ENCODE data around the gene PTCD3.

Gene PTCD3

DNA sequence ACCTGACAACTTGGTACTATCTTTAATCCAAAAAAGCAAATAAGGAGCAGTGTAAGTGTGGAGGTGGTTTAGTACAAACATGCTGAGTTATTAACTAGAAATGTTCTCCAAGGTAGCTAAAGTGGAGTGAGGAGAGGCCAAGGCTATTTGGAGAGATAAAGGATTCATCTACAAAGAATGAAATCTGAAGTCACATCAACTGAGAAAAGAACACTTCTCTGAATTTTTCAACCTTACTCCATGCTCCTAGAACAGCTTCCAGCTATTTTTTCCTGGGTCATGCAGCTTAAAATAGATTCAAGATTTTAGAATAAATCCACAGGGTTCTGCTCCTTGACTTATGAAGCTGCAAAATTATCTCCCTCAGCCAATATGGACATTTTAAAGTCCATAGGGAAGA lies 70.6 kb downstream of the PTCD3 start:
- H3K27ac Mint-ChIP-seq: peak overlapping the region in 1 of 2 donors; percentile 44
- no peaks in the 10 kb centered on the region for H3K9me3 Mint-ChIP-seq
- H3K27me3 Mint-ChIP-seq: no peaks in the 10 kb centered on the region
- peaks cover 15 to 23% of the 10 kb centered on the region in 2 donors for H3K4me1 Mint-ChIP-seq (ENCODE audit: low read depth in 2 of 2)
- ATAC-seq (replicated peaks): no peak
- no peak for DNase-seq
- peaks cover 68% of the 10 kb centered on the region for H3K36me3 Mint-ChIP-seq (ENCODE audit: insufficient read depth)
- no peak overlapping the region for H3K4me3 Mint-ChIP-seq

GRCh38 chr2:86185517-86186212 lies 79.6 kb downstream of the PTCD3 start:
- DNase-seq (no peak), ATAC-seq (replicated peaks) (peak; percentile 82)
- peak overlapping the region; percentile 94 to 97 for H3K27ac Mint-ChIP-seq
- H3K4me3 Mint-ChIP-seq: peak overlapping the region; percentile 71 to 84
- peaks cover 3% of the 10 kb centered on the region for H3K36me3 Mint-ChIP-seq (ENCODE audit: insufficient read depth)
- no peaks in the 10 kb centered on the region for H3K27me3 Mint-ChIP-seq
- peaks cover 41 to 63% of the 10 kb centered on the region in 2 donors for H3K4me1 Mint-ChIP-seq (ENCODE audit: low read depth in 2 of 2)
- H3K9me3 Mint-ChIP-seq: no peaks in the 10 kb centered on the region

GRCh38 chr2:86186431-86186830 lies 80.4 kb downstream of the PTCD3 start:
- Mint-ChIP-seq H3K27me3 (no peaks in the 10 kb centered on the region), H3K36me3 (ENCODE audit: insufficient read depth) (peaks cover 9% of the 10 kb centered on the region), H3K9me3 (no peaks in the 10 kb centered on the region), H3K4me1 (ENCODE audit: low read depth in 2 of 2) (peaks cover 45 to 63% of the 10 kb centered on the region in 2 donors), H3K4me3 (peak overlapping the region; percentile 71 to 84), H3K27ac (peak overlapping the region; percentile 94 to 97)
- DNase-seq (no peak), ATAC-seq (replicated peaks) (no peak)

- Mint-ChIP-seq H3K4me3 (no peak overlapping the region), H3K9me3 (no peaks in the 10 kb centered on the region), H3K27ac (peak overlapping the region in 1 of 2 donors; percentile 19), H3K36me3 (ENCODE audit: insufficient read depth) (peaks cover 14% of the 10 kb centered on the region), H3K4me1 (ENCODE audit: low read depth in 2 of 2) (peaks cover 50 to 68% of the 10 kb centered on the region in 2 donors), H3K27me3 (no peaks in the 10 kb centered on the region)
- DNase-seq (no peak), ATAC-seq (replicated peaks) (no peak)
These were observed 83.9 kb downstream of the PTCD3 start for GRCh38 chr2:86189782-86190416.

All from effector memory CD8-positive, alpha-beta T cell (primary cell).